Measurements from ENCODE around the gene CACNB4. TPM values are rescaled to one million over a fixed set of nuclear protein-coding genes. Genes with fewer than 3 reads are reported as not detected.
A peak's percentile ranks its signal among the peaks of the same experiment; 100 is the strongest.

Gene CACNB4
- polyA plus RNA-seq, 2 of the 4 experiments (the other 2 are of a cell fraction) = 0.25 to 0.53 TPM

- H3K27ac ChIP-seq = no peak overlapping the region
- TF ChIP-seq BHLHE40 (IDR thresholded peaks at IDR 0.05; ENCODE audit: low read depth, low read length) = no peak
- TF ChIP-seq JUN (IDR thresholded peaks at IDR 0.05) = no peak
- no peak for TF ChIP-seq HEYL (CRISPR knock-in tag; IDR thresholded peaks at IDR 0.05)
- TF ChIP-seq ZC3H11A (IDR thresholded peaks at IDR 0.05) = no peak
- TF ChIP-seq NPAS2 (CRISPR knock-in tag; IDR thresholded peaks at IDR 0.05; ENCODE audit: borderline replicate concordance) = no peak
- TF ChIP-seq E2F6 (IDR thresholded peaks at IDR 0.05; ENCODE audit: borderline replicate concordance, low read depth) = no peak
- TF ChIP-seq, protein P1, sequence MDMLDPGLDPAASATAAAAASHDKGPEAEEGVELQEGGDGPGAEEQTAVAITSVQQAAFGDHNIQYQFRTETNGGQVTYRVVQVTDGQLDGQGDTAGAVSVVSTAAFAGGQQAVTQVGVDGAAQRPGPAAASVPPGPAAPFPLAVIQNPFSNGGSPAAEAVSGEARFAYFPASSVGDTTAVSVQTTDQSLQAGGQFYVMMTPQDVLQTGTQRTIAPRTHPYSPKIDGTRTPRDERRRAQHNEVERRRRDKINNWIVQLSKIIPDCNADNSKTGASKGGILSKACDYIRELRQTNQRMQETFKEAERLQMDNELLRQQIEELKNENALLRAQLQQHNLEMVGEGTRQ (IDR thresholded peaks at IDR 0.05) = no peak
- TF ChIP-seq RNF2 (IDR thresholded peaks at IDR 0.05; ENCODE audit: borderline replicate concordance, low read depth) = no peak
- H3K9me3 ChIP-seq = no peaks in the 10 kb centered on the region
- no peaks in the 10 kb centered on the region for H3K4me1 ChIP-seq
- H3K4me3 ChIP-seq = no peak overlapping the region
- no peak for ATAC-seq
- CTCF ChIA-PET = no interaction called here
- POLR2A ChIA-PET = no interaction called here
- no peak for DNase-seq (ENCODE audit: low read depth in 1 of 2, low spot score in 1 of 2)
- H3K4me2 ChIP-seq = no peak overlapping the region
- FAIRE-seq = no peak
- WGBS (ENCODE audit: missing lambda C conversion rate) = 57% methylated on average over 6 of the region's 6 CpGs
These were observed 15.5 kb downstream of the CACNB4 start for GRCh38 chr2:152083202-152083875.

DNA sequence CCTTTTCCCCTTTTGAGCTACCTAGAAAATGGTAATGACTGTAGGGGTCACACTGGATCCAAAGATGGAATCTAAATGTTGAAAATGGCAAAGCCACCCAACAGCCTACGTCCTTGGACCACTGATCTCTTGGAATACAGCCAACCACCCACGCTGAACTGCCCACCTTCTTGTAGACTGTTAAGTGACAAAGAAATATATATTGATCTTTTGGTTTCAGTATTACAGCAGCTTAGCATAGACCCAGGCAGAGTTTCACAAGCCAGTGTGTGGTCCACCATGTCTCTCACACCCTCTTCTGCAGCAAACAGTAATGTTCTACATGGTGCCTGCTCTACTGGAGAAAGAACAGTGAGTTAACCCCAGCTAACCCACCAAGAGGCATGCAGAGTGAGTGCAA lies 20.2 kb downstream of the CACNB4 start:
- WGBS (ENCODE audit: missing lambda C conversion rate) = 38% methylated on average over 2 of the region's 2 CpGs
- Histone ChIP-seq H3K4me2 (no peak overlapping the region), H3K27ac (no peak overlapping the region), H3K4me1 (no peaks in the 10 kb centered on the region), H3K4me3 (no peak overlapping the region), H3K9me3 (no peaks in the 10 kb centered on the region)
- no peak for ATAC-seq
- FAIRE-seq = no peak
- CTCF ChIA-PET = interaction anchor here (1.2 kb wide), 1 partner anchor 42 kb away, joined by 3 read pairs; no protein-coding TSS in a partner anchor
- TF ChIP-seq RAD21 (conservative IDR thresholded peaks at IDR 0.05 in 1 of 2, IDR thresholded peaks at IDR 0.05 in 1 of 2) = no peak
- TF ChIP-seq FOSB (CRISPR knock-in tag; IDR thresholded peaks at IDR 0.05) = no peak
- POLR2A ChIA-PET = no interaction called here
- no peak for DNase-seq (ENCODE audit: low read depth in 1 of 2, low spot score in 1 of 2)

DNA sequence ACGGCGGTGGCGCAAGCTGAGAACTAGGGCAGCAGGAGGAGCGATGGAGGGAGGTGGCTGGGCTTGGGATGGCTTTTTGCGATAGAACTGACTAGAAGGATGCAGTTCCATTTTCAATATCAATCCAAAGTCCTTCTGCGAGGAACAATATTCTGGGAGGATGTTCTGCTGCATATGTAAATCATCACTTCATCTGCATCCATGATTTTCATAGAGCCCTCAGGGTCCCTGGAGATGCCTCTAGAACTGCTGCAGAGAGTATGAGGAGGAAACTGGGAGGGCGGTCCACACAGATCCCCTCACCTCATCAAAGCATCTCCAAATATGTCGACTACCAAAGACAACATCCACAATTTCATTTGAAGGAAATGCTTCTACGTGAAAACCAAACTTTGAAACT lies 20.8 kb downstream of the CACNB4 start:
- 89% methylated on average over 9 of the region's 9 CpGs for WGBS (ENCODE audit: missing lambda C conversion rate)
- no peak for DNase-seq (ENCODE audit: low read depth in 1 of 2, low spot score in 1 of 2)
- Histone ChIP-seq H3K27ac (no peak overlapping the region), H3K4me3 (no peak overlapping the region), H3K4me1 (no peaks in the 10 kb centered on the region), H3K9me3 (no peaks in the 10 kb centered on the region), H3K4me2 (no peak overlapping the region)
- CTCF ChIA-PET = interaction anchor here (1.2 kb wide), 1 partner anchor 41 kb away, joined by 3 read pairs; no protein-coding TSS in a partner anchor
- no peak for TF ChIP-seq MAFK (IDR thresholded peaks at IDR 0.05; ENCODE audit: partially characterized antibody)
- TF ChIP-seq, protein P2, sequence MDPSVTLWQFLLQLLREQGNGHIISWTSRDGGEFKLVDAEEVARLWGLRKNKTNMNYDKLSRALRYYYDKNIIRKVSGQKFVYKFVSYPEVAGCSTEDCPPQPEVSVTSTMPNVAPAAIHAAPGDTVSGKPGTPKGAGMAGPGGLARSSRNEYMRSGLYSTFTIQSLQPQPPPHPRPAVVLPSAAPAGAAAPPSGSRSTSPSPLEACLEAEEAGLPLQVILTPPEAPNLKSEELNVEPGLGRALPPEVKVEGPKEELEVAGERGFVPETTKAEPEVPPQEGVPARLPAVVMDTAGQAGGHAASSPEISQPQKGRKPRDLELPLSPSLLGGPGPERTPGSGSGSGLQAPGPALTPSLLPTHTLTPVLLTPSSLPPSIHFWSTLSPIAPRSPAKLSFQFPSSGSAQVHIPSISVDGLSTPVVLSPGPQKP (IDR thresholded peaks at IDR 0.05; ENCODE audit: low read depth, low read length) = no peak
- no peak for TF ChIP-seq HDAC2 (IDR thresholded peaks at IDR 0.05)
- TF ChIP-seq E2F6 (IDR thresholded peaks at IDR 0.05; ENCODE audit: borderline replicate concordance, low read depth) = no peak
- FAIRE-seq = no peak
- POLR2A ChIA-PET = no interaction called here
- no peak for ATAC-seq

GRCh38 chr2:152075461-152076050 lies 23.3 kb downstream of the CACNB4 start:
- H3K4me2 ChIP-seq = no peak overlapping the region
- H3K4me1 ChIP-seq = no peaks in the 10 kb centered on the region
- CTCF ChIA-PET = interaction anchor here (0.7 kb wide), 1 partner anchor 211 kb away, joined by 4 read pairs; no protein-coding TSS in a partner anchor
- DNase-seq (ENCODE audit: low read depth in 1 of 2, low spot score in 1 of 2) (no peak), ATAC-seq (peak; percentile 44 to 64; a peak in 4 of 6 replicates), FAIRE-seq (no peak)
- WGBS (ENCODE audit: missing lambda C conversion rate) = 32% methylated on average over 3 of the region's 4 CpGs
- POLR2A ChIA-PET = no interaction called here
- no peak overlapping the region for H3K4me3 ChIP-seq
- H3K9me3 ChIP-seq = no peaks in the 10 kb centered on the region
- no peak overlapping the region for H3K27ac ChIP-seq
- no peak for TF ChIP-seq HOXB5 (CRISPR knock-in tag; IDR thresholded peaks at IDR 0.05)
- no peak for TF ChIP-seq RAD21 (conservative IDR thresholded peaks at IDR 0.05 in 1 of 2, IDR thresholded peaks at IDR 0.05 in 1 of 2)
- TF ChIP-seq ESRRA (IDR thresholded peaks at IDR 0.05; ENCODE audit: borderline replicate concordance, low read length) = no peak
- no peak for TF ChIP-seq HOXA7 (CRISPR knock-in tag; IDR thresholded peaks at IDR 0.05)
- TF ChIP-seq RCOR1 (IDR thresholded peaks at IDR 0.05; ENCODE audit: low read depth, low read length) = no peak
- no peak for TF ChIP-seq FOSL2 (IDR thresholded peaks at IDR 0.05)
- no peak for TF ChIP-seq FOSL2 (CRISPR knock-in tag; IDR thresholded peaks at IDR 0.05)
- TF ChIP-seq CBX8 (IDR thresholded peaks at IDR 0.05) = no peak
- no peak for TF ChIP-seq KDM5A (IDR thresholded peaks at IDR 0.05)
- TF ChIP-seq, protein P3, sequence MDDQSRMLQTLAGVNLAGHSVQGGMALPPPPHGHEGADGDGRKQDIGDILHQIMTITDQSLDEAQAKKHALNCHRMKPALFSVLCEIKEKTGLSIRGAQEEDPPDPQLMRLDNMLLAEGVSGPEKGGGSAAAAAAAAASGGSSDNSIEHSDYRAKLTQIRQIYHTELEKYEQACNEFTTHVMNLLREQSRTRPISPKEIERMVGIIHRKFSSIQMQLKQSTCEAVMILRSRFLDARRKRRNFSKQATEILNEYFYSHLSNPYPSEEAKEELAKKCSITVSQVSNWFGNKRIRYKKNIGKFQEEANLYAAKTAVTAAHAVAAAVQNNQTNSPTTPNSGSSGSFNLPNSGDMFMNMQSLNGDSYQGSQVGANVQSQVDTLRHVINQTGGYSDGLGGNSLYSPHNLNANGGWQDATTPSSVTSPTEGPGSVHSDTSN (IDR thresholded peaks at IDR 0.05) = no peak
- no peak for TF ChIP-seq HOXB13 (CRISPR knock-in tag; IDR thresholded peaks at IDR 0.05; ENCODE audit: low read depth)
- no peak for TF ChIP-seq FOXS1 (CRISPR knock-in tag; IDR thresholded peaks at IDR 0.05)
